ENCODE data around the gene TOX4.

The TOX4 gene

GRCh38 chr14:21535545-21536417 is 58.8 kb downstream of the TOX4 start:
- no peak for FAIRE-seq
- no peak for TF ChIP-seq CTCF (IDR thresholded peaks at IDR 0.05; ENCODE audit: insufficient read depth, missing control alignments)
- DNase-seq (ENCODE audit: insufficient read length, low spot score): no peak

- DNase-seq (ENCODE audit: insufficient read length, low spot score) (no peak), FAIRE-seq (no peak)
- TF ChIP-seq CTCF (IDR thresholded peaks at IDR 0.05; ENCODE audit: insufficient read depth, missing control alignments): no peak
Observed at GRCh38 chr14:21536418-21537089, 59.6 kb downstream of the TOX4 start.

GRCh38 chr14:21537090-21537424 is 60.1 kb downstream of the TOX4 start:
- FAIRE-seq: no peak
- no peak for TF ChIP-seq CTCF (IDR thresholded peaks at IDR 0.05; ENCODE audit: insufficient read depth, missing control alignments)
- no peak for DNase-seq (ENCODE audit: insufficient read length, low spot score)

GRCh38 chr14:21539189-21539940 is 62.4 kb downstream of the TOX4 start:
- no peak for DNase-seq (ENCODE audit: insufficient read length, low spot score)
- no peak for FAIRE-seq
- no peak for TF ChIP-seq CTCF (IDR thresholded peaks at IDR 0.05; ENCODE audit: insufficient read depth, missing control alignments)

GRCh38 chr14:21541413-21542074 is 64.5 kb downstream of the TOX4 start:
- no peak for TF ChIP-seq CTCF (IDR thresholded peaks at IDR 0.05; ENCODE audit: insufficient read depth, missing control alignments)
- FAIRE-seq: no peak

GRCh38 chr14:21543521-21543960 is 66.5 kb downstream of the TOX4 start:
- no peak for TF ChIP-seq CTCF (IDR thresholded peaks at IDR 0.05; ENCODE audit: insufficient read depth, missing control alignments)
- no peak for DNase-seq (ENCODE audit: insufficient read length, low spot score)
- FAIRE-seq: no peak

More at GRCh38 chr14:21541413-21542074, 64.5 kb downstream of the TOX4 start:
- DNase-seq (ENCODE audit: insufficient read length, low spot score): no peak

Data from D721Med (cell line).